Cardiac muscle cell (in vitro differentiated cells and primary cell): Measurements from ENCODE around the gene MED13. TPM values are rescaled to one million over a fixed set of nuclear protein-coding genes. Genes with fewer than 3 reads are reported as not detected.
A peak's percentile ranks its signal among the peaks of the same experiment; 100 is the strongest.

Experiments
- DNase-seq, 2 donors: peaks; one replicate each; pipeline versions ENCODE4 v3.0.0 to v3.0.0-alpha.2; 2010 to 2017; ENCODE audit warnings: low read depth in 1 of 2, low spot score in 1 of 2
- H3K27ac ChIP-seq: fragments of 200-600 bp; sonication (generic); 2 replicates; pipeline ENCODE4 v1.5.1; 2016
- H3K27me3 ChIP-seq: fragments of 200-600 bp; sonication (generic); 2 replicates; pipeline ENCODE4 v1.6.0; 2016; ENCODE audit warnings: control low read depth
- H3K36me3 ChIP-seq: fragments of 200-600 bp; sonication (generic); 2 replicates; pipeline ENCODE4 v1.5.1; 2016; ENCODE audit warnings: control low read depth
- H3K4me1 ChIP-seq: fragments of 200-600 bp; sonication (generic); 2 replicates; pipeline ENCODE4 v1.8.1; 2017; ENCODE audit warnings: low read depth, mild to moderate bottlenecking, mixed run types
- H3K4me3 ChIP-seq: fragments of 200-600 bp; sonication (generic); 2 replicates; pipeline ENCODE4 v1.5.1; 2016; ENCODE audit warnings: mild to moderate bottlenecking
- H3K9me3 ChIP-seq: fragments of 200-600 bp; sonication (generic); 2 replicates; pipeline ENCODE4 v1.5.1; 2017; ENCODE audit warnings: low read depth, mild to moderate bottlenecking, control low read depth
- polyA plus RNA-seq: library from polyadenylated mRNA; unstranded; fragments of >200 nt; fragmentation: Nextera tagmentation; extraction: Ambion mirVana; gene quantifications from 2 replicates; pipeline ENCODE4 v1.2.1, GENCODE V29; 2016
- total RNA-seq: library from RNA; depleted of rRNA; stranded (reverse); fragments of >200 nt; gene quantifications from 2 replicates; pipeline ENCODE4 v1.2.3, GENCODE V29; 2016
- TF ChIP-seq, protein P1 (sequence below): IDR thresholded peaks from 2 replicates; pipeline ENCODE4 v1.5.1; 2012; ENCODE audit warnings: low read depth, mild to moderate bottlenecking, low read length

The MED13 gene
- total and polyA plus RNA-seq, 2 experiments from 2014 or later = 3.3 to 26.9 TPM

- Histone ChIP-seq H3K27ac (no peak overlapping the region), H3K36me3 (peaks cover 68% of the 10 kb centered on the region)
Observed at GRCh38 chr17:61970030-61970429, 95.0 kb downstream of the MED13 start.

GRCh38 chr17:61968757-61969156 is 96.3 kb downstream of the MED13 start:
- H3K9me3 ChIP-seq = no peaks in the 10 kb centered on the region
- TF ChIP-seq, protein P1, sequence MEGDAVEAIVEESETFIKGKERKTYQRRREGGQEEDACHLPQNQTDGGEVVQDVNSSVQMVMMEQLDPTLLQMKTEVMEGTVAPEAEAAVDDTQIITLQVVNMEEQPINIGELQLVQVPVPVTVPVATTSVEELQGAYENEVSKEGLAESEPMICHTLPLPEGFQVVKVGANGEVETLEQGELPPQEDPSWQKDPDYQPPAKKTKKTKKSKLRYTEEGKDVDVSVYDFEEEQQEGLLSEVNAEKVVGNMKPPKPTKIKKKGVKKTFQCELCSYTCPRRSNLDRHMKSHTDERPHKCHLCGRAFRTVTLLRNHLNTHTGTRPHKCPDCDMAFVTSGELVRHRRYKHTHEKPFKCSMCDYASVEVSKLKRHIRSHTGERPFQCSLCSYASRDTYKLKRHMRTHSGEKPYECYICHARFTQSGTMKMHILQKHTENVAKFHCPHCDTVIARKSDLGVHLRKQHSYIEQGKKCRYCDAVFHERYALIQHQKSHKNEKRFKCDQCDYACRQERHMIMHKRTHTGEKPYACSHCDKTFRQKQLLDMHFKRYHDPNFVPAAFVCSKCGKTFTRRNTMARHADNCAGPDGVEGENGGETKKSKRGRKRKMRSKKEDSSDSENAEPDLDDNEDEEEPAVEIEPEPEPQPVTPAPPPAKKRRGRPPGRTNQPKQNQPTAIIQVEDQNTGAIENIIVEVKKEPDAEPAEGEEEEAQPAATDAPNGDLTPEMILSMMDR = no peak
- H3K27ac ChIP-seq = no peak overlapping the region
- peaks cover 81% of the 10 kb centered on the region for H3K36me3 ChIP-seq
- no peak for DNase-seq
- no peak overlapping the region for H3K4me3 ChIP-seq
- no peaks in the 10 kb centered on the region for H3K4me1 ChIP-seq
- H3K27me3 ChIP-seq = no peaks in the 10 kb centered on the region

More at GRCh38 chr17:61970030-61970429, 95.0 kb downstream of the MED13 start:
- no peaks in the 10 kb centered on the region for H3K9me3 ChIP-seq
- H3K4me1 ChIP-seq = no peaks in the 10 kb centered on the region
- no peak overlapping the region for H3K4me3 ChIP-seq
- TF ChIP-seq, protein P1 = no peak
- DNase-seq = peak in 1 of 2 donors; percentile 15
- H3K27me3 ChIP-seq = no peaks in the 10 kb centered on the region

DNA sequence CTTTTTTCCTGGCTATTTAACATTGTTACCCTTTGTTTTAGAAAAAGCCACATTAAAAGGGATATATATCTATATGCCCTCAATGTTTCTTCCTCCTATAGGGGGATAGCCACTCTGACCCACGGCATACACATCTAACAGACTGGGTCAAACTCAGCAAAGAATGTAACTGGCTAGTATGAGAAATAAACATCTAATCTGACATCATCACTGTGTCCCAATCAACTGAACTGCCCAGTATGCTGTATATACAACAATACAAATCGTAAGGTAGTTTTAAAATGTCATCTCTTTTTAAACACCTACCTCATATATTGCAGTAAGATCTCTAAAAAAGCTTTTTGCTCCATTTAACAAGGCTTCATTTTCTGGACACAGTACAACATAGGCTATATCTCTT is 97.3 kb downstream of the MED13 start:
- TF ChIP-seq, protein P1 = no peak
- no peaks in the 10 kb centered on the region for H3K4me1 ChIP-seq
- no peak overlapping the region for H3K4me3 ChIP-seq
- DNase-seq = no peak
- H3K9me3 ChIP-seq = no peaks in the 10 kb centered on the region
- peaks cover 80% of the 10 kb centered on the region for H3K36me3 ChIP-seq
- H3K27me3 ChIP-seq = no peaks in the 10 kb centered on the region
- no peak overlapping the region for H3K27ac ChIP-seq

DNA sequence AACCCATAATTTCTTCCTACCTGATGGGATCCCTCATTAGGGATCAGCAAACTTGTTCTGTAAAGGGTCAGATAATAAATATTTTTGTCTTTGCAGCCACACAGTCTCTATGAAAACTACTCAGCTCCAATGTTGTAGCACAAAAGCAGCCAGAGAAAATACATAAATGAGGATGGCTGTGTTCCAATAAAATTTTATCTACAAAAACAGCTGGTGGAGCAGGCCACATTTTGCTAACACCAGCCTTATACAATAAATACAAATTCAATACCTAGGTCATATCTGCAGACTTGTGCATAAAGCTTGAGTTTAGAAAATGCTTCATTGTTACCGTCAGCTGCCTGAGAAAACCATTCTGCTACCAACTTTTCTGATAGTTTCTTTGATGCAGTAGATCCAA is 98.9 kb downstream of the MED13 start:
- Histone ChIP-seq H3K4me1 (no peaks in the 10 kb centered on the region), H3K36me3 (peaks cover 75% of the 10 kb centered on the region), H3K27me3 (no peaks in the 10 kb centered on the region), H3K4me3 (no peak overlapping the region), H3K27ac (peak overlapping the region; percentile 14), H3K9me3 (no peaks in the 10 kb centered on the region)
- DNase-seq = no peak
- TF ChIP-seq, protein P1 = no peak

DNA sequence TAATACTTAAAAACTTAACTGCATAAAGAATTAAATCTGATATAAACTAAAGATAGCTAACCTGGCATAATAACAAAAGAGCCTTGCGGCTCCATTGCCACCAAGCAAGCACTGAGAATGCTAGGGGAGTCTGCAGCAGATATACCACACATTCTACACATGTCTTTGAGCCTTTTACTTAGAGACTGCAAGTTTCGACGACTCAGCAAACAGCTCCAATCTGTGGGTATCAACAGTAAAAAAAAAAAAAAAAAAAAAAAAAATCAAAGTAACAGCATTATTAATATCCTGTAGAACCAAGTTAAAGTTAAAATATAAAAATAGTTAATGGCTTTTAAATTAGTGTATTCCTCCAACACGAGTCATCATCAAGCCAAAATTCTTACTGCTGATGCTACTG is 109.5 kb downstream of the MED13 start:
- Histone ChIP-seq H3K4me3 (no peak overlapping the region), H3K27me3 (no peaks in the 10 kb centered on the region), H3K9me3 (no peaks in the 10 kb centered on the region), H3K4me1 (no peaks in the 10 kb centered on the region), H3K27ac (no peak overlapping the region), H3K36me3 (peaks cover 65% of the 10 kb centered on the region)
- TF ChIP-seq, protein P1 = no peak
- no peak for DNase-seq
